LNCAP (cell line): ENCODE measurements around the gene ADM2.

ENCODE experiments used
- TF ChIP-seq, protein P1 (sequence below): fragments of 450-650 bp; IDR thresholded peaks from 2 replicates; pipeline ENCODE4 v1.5.1; 2017; ENCODE audit warnings: mild to moderate bottlenecking

Gene ADM2

GRCh38 chr22:50529897-50530579 lies 48.7 kb downstream of the ADM2 start, which contains the start of gene TYMP:
TYMP (minus strand) TSS chr22:50530012; CDS start chr22:50529709, 303 bp downstream.
- TF ChIP-seq, protein P1, sequence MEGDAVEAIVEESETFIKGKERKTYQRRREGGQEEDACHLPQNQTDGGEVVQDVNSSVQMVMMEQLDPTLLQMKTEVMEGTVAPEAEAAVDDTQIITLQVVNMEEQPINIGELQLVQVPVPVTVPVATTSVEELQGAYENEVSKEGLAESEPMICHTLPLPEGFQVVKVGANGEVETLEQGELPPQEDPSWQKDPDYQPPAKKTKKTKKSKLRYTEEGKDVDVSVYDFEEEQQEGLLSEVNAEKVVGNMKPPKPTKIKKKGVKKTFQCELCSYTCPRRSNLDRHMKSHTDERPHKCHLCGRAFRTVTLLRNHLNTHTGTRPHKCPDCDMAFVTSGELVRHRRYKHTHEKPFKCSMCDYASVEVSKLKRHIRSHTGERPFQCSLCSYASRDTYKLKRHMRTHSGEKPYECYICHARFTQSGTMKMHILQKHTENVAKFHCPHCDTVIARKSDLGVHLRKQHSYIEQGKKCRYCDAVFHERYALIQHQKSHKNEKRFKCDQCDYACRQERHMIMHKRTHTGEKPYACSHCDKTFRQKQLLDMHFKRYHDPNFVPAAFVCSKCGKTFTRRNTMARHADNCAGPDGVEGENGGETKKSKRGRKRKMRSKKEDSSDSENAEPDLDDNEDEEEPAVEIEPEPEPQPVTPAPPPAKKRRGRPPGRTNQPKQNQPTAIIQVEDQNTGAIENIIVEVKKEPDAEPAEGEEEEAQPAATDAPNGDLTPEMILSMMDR, result no peak

GRCh38 chr22:50530580-50530876 lies 49.2 kb downstream of the ADM2 start:
- TF ChIP-seq, protein P1, result no peak

- TF ChIP-seq, protein P1, result no peak
Observed at GRCh38 chr22:50530877-50531545, 49.7 kb downstream of the ADM2 start.

- TF ChIP-seq, protein P1, result no peak
Observed at GRCh38 chr22:50531546-50531961, 50.2 kb downstream of the ADM2 start.

- TF ChIP-seq, protein P1, result no peak
Observed at GRCh38 chr22:50531962-50532674, 50.8 kb downstream of the ADM2 start.

GRCh38 chr22:50532824-50533796 lies 51.8 kb downstream of the ADM2 start:
- TF ChIP-seq, protein P1, result no peak

DNA sequence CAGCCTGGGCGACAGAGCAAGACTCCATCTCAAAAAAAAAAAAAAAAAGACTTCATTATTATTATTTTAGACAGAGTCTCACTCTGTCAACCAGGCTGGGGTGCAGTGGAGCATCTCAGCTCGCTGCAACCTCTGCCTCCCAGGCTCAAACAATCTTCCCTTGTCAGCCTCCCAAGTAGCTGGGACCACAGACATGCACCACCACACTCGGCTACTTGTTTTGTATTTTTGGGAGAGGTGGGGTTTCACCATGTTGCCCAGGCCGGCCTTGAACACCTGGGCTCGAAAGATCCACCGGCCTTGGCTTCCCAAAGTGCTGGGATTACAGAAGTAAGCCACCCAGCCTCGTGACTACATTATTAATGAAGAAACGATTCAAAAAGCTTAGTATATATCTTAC lies 53.8 kb downstream of the ADM2 start:
- TF ChIP-seq, protein P1, result no peak
